Hindlimb muscle (tissue), 1 donor: ENCODE results near the gene MTCL1. TPM values are rescaled to one million over a fixed set of nuclear protein-coding genes. Genes with fewer than 3 reads are reported as not detected.
"Not testable (repeated sequence)": the region's sequence is repeated elsewhere in the genome, so short reads cannot be mapped to it uniquely, and the experiment has no call there.

ENCODE experiments used
- DNase-seq: peaks from one replicate; pipeline ENCODE4 v3.0.0-alpha.2; 2013
- polyA plus RNA-seq: library from polyadenylated mRNA; unstranded; fragments of 120-200 nt; gene quantifications from one replicate; pipeline ENCODE4 v1.2.1, GENCODE V29; 2013; ENCODE audit not compliant: insufficient read length

MTCL1 gene
- polyA plus RNA-seq, 1 donor: 26.1 TPM

DNA sequence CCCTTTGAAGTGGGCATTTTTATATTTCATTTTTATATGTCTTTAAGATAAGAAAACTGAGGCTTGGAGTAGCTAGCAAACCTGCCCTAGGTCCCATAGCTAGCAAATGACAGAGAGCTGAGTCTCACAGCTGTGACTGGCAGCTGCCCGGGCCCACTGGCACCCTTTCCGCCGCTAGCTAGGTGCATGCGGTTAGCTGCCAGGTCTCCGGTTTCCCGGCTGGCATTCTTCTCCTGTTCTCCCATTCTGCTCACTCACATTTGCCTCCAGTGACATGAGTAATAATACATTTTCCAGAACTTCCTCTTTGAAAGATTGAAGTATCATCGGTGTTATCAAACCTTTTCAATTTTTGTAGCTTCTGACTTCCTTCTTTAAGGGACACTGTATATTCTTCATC, 38.7 kb downstream of the MTCL1 start:
- no peak for DNase-seq

DNA sequence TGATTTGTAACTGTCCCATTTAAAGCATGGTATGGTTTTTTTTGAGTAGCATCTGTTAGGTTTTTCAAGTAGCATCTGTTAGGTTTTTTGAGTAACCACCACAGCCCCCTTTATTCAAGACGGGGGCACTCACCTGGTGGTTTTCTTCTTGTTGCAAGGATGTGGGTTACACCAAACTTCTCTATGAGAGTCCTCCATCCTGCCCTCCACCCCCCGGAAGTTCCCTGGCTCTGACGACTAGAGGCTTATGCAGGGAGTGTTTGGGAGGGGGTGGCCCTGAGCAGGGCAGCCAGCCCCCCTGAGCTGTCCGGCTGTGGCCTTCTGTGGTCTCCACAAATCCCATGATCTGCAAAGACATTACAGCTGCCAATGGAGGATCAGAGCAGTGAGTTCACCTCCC, 39.3 kb downstream of the MTCL1 start:
- DNase-seq: no peak

DNA sequence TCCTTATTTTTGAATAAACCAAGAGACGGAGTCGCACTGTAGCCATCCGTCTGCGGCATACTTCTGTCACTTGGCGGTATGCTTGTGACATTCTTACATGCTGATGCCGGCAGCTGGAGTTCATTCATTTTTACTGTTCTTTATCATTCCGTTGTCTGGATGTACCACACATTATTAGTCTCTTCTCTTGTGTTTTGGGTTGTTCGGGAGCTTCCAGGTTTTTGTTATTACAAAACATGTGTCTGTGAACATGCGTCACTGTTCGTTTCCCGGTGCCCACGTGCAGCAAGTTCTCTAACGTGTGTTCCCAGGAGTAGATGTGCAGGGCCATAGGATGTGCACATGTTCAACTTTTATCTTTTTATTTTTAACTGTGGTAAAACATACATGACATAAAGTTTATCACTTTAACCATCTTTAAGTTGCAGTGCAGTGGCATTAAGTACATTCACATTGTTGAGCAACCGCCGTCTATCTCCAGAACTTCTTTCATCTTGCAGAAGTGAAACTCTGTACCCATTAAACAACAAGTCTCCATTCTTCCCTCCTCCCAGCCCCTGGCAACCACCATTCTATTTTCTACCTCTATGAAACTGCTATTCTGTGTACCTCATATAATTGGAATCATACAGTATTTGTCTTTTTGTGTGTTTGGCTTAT, 40.1 kb downstream of the MTCL1 start:
- DNase-seq: no peak

DNA sequence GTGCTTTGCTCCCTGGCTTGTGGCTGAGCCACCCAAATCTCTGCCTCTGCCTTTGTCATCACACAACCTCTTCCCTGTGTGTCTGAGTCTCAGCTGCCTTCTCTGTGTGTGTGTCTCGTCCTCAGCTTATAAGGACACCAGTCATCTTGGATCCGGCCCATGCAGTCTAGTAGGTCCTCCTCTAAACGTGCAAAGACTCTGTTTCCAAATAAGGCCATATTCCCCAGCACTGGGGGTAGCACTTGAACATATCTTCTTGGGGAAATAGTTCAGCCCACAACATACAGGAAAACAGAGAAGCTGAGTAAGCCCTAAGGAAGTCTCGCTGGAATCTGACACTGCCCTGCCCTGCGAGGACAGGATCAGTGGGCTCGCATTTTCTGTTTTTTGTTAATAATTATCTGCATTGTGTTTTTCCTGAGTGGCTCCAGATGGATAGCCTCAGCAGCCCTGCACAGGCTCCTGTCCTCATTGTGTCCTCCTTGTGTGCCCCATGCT, 42.1 kb downstream of the MTCL1 start:
- DNase-seq: no peak

DNA sequence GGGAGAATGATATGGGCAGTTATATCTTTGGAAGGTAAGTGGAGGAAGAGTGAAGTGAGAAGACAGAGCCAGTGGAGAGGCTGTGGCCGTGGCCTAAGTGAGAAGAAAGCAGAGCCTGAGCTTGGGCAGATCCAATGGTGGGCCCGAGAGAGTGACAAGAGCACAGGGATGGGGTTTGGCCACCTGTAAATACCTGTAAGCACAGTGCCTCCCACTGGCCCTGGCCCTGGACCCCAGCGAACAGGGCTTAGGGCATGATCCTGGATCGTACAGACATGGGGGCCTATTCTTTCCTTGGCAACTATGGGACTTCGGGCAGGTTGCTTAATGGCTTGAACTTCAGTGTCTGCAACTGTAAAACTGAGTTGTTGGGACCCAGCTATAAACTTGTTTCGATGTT, 44.1 kb downstream of the MTCL1 start:
- DNase-seq: no peak

DNA sequence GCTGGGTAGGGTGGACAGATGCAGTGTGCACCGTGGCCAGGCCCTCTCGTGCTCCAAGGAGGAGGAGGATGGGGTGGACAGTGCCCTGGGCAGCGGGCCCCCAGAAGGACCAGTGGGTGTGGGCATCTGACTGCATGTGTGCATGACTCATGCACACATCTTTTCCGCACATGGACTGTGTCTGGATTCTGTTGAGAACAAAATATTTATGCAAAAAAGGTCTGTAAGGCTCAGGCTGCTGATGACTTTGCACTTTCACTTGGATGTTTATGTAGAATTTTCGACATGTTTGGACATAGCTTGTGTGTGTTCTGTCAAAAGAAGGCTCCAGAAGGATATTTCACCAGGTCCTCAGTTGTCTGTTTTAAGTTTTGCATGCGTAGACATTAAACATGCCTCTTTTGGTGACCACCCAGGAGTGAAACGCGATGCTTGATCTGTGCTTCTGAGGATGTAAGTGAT, 45.6 kb downstream of the MTCL1 start:
- no peak for DNase-seq

DNA sequence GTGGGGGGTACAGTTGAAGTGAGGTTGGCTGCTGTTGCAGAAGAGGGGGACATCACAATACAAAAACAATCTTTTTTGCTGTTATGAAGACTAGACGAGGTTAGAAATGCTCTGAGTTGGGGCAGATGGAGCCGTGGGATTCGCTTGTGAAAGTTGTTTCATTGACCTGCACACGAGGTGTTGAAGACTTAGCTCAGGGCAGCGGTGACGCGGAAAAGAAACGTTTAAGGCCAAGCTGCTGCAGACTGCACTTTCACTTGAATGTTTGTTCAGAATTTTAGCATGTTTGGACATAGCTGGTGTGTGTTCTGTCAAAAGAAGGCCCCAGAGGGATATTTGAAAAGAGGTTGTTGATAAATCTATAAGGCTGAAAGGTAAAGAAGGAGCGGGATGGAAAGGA, 46.3 kb downstream of the MTCL1 start:
- no peak for DNase-seq

DNA sequence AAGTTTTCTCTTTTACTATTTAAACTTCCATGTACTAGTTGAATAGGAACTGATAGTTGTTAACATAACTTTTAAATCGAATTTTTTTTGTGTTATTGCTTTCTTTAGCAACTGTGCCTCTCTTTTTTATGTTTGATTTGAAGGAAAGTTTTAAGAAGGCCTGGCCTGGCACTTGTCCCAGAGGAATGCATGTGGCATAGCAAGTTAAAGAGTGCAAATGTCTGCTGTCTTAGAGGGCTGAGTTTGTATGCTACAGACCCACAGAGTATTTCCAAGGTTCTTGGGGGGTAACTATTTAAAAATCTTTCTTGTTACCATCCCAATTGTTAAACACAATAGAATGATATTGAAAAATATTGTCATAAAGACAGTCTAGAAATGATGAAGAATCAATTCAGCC, 47.0 kb downstream of the MTCL1 start:
- no peak for DNase-seq

DNA sequence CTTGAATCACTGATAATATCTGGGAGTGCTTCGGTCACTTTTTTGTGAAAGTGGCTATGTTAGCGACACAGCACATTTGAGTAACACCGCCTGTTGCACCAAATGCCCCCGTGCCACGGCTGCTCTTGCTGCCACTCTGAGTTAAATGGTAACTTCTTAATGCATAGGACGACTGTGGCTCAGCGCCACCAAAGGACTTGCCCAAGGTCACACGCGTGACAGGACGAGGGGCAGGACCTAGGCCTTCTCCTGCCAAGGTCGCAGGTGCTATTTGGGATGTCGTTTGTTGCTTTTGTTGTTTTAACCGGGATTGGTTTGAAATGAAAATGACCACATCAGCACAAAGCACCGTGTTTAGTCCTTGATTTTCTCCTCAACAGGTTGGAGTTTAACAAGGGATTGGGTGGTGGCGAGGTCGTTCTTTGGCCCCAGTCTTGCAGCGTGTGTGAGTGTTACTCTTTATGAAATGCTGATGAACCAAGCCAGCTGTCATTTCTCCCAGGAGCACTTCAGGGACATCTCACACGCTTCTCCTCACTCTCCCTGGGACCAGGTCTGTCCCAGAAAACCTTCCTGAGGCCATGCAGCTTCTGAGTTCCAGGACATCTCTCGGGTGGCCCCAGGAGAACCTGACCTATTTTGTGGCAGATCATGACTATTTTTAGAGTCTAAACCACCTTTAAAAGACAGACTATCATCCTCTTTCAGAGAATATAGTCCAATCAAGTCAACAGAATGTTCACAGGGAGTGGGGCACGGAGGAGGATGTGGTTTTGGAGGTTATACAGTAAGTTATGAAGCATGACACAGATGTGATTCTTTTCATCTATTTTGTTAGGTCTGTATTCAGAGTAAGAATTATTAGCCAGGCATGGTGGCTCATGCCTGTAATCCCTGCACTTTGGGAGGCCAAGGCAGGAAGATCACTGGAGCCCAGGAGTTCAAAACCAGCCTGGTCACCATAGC, 49.9 kb downstream of the MTCL1 start:
- DNase-seq: no peak

DNA sequence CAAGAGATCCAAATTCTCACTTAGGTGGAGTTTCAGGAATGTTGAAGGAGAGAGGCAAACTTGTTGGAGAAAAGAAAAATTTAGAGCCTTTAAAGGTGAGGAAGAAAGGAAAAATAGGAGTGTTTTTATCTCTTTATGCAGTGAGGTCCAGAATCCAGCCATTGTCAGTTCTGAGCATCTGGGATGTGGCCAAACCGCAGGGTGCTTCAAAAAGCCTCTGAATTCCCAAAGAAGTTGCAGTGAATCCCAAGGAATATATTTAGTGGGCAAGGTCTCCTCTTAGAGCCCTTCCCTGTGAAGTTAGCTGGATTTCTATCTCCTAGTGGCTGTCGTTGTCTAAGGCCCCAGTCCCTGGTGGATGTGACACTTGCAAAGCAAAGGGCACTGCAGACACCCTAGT, 51.2 kb downstream of the MTCL1 start:
- DNase-seq: no peak

DNA sequence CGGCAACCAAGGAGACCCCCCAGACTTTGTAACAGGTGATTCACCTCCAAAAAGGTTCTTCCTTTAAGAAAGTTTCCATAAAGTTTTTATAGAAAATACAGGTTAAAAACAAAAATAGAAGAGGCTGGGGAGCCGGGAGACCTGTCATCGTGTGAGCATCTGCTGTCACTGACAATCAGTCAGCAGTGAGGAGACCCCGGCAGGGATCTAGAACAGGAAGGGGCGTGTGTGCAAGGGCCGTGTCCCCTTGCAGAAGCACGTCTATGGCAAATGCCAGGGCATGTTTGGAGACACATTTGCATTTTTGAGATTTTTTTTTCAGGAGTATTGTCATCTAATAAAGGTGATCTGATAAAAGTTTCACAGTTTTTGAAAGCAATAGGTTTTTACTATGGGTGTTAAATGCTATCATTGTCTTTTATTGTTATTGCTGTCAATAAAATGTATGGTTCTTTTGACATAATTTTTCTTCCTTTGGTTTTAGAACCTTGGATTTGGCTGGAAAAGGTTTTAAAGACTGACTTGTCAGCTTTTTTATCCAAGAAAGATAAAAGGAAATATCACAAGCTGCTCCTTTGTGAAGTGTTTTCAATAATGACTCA, 52.1 kb downstream of the MTCL1 start:
- no peak for DNase-seq

DNA sequence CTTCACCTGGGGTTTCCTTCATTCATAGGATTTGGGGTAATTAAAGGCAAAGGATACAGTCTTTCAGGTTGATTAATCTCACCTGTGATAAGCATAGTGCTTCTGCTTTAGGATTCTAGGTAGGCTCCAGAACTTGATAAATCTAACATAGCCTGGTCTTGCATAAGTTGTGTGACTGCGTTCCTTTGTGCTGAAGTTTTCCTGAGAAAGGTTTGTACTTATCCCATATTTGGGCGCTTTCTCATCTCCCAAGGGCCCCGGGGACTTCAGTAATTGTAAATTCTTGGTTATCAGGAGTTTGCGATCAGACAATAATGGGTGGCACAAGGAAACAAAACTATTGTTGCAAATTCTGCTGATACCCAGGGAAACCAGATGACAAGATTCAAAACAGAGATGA, 53.1 kb downstream of the MTCL1 start:
- DNase-seq: no peak

DNA sequence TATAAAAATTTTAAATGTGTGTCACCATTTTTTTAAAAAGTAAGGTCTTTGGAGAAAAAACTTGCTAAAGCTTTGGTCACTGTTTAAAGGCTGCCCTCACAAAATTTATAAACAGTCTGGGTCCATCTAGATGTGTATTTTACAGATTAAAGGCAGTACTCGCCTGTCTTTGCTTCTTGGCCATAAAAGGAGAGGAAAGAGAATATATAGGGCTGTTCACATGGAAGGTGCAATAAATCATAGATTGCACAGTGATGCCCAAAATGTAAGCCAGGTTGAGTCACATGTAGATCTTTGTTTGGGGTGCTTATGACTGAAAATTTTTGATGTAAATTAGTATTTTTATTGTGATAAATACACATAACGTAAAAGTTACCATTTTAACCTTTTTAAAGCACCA, 55.6 kb downstream of the MTCL1 start:
- no peak for DNase-seq

DNA sequence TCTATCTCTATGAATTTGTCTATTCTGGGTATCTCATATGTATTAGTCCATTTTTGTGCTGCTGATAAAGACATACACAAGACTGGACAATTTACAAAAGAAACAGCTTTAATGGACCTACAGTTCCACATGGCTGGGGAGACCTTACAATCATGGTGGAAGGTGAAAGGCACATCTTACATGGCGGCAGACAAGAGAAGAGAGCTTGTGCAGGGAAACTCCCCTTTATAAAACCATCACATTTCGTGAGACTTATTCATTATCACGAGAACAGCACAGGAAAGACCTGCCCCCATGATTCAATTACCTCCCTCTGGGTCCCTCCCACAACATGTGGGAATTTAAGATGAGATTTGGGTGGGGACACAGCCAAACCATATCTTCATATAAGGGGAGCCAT, 56.2 kb downstream of the MTCL1 start:
- not testable (repeated sequence) for DNase-seq

DNA sequence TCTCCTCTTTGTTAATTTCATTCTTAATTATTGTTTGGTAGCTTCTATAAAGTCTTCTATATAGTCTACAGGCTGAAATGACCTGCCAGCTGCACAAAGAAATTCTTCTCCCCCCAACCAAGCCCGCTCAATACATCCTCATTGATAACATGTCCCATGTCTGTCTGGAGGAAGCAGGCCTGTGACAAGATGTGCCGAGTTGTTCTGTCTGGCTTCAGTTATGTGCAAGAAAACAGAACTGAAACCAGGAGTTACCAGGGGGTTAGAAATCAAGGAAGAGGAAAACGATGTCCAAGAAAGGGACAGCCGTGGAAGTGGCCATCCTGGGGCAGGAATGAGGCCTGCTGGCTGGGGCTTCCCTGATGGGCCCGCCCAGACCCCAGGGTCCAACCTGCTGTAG, 57.6 kb downstream of the MTCL1 start:
- DNase-seq: no peak

DNA sequence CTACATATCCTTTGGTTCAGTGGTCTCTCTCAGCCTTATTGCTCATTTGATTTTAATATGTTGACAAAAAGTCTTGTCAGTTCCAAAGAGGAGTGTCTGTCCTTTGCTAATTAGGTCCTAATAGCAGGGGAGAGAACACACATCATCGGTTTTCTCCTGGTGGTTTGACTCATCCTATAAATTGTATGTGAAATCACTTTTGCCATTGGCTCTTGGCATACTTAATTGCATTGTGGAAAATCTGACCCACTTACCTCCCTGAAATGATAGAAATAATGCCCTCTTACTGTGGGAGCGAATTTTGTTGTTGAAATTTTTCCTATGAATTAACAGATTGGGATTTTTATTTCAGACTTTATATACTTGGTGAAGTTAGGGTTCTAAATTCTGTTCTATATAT, 58.3 kb downstream of the MTCL1 start:
- no peak for DNase-seq

DNA sequence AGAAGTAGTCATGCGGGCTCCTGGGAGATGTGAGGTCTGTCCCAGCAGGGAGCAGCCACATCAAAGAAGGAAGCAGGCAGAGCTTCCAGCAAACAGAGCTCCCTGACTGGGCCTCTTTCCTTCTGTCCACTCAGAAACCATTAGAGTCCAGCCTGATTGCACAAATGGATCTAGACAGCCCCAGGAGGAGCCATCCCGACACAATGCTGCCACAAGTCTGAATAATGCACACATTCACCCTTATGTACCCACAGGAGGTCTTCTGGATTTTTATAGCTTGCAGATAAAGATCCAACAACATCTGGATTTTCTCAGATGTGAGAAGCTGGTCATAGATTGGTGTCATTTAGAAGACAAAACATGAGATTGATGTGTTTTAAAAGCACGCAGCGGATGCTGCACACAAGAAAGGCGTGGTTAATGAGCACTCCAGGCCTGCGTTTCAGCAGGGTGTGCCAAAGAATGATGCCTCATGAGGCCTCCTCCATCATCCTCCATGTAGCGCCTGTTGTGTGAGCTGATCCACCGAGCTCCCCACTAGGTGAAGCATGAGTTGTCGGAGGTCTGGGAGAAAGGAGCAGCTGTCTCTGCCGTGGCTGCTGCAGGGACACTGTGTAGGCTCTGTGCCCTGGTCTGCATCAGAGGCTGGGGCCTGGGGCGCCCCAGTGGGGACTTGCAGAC, 60.6 kb downstream of the MTCL1 start:
- peak; percentile 31 for DNase-seq

DNA sequence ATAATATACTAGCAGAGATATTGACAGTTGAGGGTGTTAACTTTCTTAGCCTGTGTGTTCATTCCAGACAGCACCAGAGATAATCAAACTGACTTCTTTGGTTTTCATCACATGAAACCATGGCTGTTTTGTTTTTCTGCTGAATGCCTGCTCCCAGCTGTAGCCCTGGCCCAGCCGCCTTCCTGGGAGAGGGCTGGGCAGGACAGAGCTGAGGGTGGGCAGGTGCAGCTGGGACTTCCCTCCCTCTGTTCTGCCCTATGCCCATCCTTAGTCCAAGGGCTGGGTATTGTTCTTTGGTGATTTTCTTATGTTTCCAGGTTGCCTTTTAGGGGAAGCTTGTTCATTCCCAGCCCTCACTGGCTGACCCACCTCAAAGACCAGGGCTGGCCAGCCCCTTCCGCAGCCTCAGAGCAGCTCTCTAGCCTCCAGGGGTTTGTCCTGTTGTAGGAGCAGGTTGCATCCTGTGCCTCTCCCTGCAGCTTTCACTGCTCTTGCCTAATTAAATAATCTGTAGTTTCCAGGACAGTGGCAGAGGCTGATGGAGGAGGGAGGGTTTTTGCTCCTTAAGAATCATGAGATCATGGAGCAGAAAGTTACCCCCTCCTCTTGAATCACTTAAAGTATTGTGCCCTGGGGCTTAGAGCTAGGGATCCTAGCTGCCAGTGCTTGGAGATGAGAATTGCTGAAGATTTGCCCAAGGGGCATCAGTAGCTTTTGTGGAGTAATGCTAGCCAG, 61.4 kb downstream of the MTCL1 start:
- DNase-seq: no peak

DNA sequence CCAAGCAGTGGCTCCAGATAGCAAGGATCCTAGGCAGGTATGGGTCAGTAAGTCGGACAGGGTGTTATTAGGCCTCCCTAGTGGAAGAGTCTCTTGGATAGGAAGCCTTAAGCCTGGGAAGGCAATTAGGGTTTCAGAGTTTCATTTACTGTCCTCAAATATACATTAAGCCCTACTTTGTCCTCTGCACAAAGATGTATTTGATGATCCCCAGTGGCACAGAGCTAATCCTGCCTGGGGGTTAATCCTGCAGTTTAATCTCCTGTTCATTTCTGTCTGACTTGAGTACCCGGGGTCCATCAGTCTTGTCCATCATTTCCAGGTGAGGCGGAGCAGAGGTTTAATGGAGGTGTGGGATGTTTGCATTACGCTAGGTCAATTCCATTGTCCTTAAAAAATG, 62.0 kb downstream of the MTCL1 start:
- no peak for DNase-seq

DNA sequence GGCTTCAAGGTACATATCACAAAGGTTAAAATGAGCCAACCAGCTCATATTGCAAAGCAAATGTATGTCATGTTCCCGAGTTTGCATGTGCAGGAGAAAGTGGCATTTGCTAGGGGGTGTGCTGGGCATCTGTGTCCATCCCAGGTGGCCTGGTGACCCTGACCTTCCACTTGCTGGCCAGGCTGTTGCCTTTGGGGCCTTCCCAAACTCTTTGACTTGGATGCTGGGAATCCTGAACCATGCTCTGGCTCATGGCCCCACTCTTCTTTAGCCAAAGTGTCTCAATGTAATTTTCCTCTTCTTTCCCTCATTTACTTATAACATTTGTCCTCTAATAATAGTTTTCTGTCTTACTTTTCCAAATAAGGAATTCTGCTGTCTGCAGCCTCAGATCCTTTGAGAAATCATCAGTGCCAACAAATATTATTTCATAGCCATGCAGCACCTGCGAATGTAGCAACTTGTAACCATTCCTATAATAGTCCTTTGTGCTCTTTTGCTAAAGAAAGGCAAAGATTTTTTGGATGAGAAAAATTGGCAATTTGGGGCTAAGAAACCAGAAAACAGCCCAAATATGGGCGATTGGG, 64.2 kb downstream of the MTCL1 start:
- peak; percentile 34 for DNase-seq

DNA sequence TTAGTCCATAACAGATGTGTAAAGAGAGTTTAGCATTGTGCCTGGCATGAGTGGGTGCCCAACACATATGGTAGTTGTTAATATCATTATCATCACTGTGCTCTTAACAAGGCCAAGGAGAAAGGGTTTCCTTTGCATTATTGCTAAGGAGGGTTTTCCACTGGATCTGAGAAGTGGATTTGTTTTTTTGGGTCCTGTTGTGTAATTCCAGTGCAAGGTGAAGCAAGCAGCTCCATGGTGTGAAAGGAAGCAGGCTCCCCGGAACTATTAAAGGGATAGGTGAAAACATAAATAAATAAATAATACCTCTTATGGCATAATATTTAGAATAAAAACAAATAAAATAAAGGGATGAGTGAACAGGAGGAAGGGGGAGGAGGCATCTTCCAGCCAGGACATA, 65.3 kb downstream of the MTCL1 start:
- DNase-seq: no peak

DNA sequence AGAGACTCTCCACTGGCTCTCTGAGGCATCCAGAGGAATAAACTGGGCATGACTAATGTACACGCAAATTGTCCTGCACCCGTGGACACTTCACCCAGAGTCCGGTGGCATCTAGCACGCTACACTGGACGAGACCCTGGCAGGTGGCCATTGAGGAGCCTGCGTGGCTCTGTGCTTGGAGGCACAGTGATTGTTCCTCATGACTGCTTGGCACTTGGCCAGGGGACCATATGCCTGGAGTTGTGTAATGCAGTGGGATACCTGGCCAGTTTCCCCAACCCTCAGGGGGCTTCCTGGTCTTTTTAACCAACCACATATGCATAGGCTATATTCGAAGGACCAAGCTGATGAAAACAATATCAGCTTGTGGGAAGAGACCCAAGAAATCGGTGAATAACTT, 66.6 kb downstream of the MTCL1 start:
- no peak for DNase-seq
